Measurements from ENCODE around the gene ACACA. TPM values are rescaled to one million over a fixed set of nuclear protein-coding genes. Genes with fewer than 3 reads are reported as not detected.

The ACACA gene
- total and polyA plus RNA-seq, 2 donors from 2014 or later: 13.8 to 34.9 TPM

- H3K9ac ChIP-seq (ENCODE audit: low read length in 3 of 3): no peak overlapping the region
- intact Hi-C loops (cut with DNase I): no loop called here
- peaks cover 0 to 4% (median 0%) of the 10 kb centered on the region in 3 donors for H3K36me3 ChIP-seq (ENCODE audit: control insufficient read depth in 2 of 3, insufficient read depth in 3 of 3, low read length in 3 of 3)
- TF ChIP-seq CTCF (IDR thresholded peaks at IDR 0.05; ENCODE audit: borderline replicate concordance, extremely low read depth, insufficient read depth): no peak
- H3K4me1 ChIP-seq (ENCODE audit: control insufficient read depth in 2 of 3, insufficient read depth in 2 of 3, low read depth in 1 of 3, low read length in 3 of 3): no peaks in the 10 kb centered on the region
- H3K27ac ChIP-seq (ENCODE audit: low read depth in 2 of 2, low read length in 2 of 2): no peak overlapping the region
- H3K9me3 ChIP-seq (ENCODE audit: control insufficient read depth in 2 of 3, insufficient read depth in 1 of 3, low read length in 3 of 3): no peaks in the 10 kb centered on the region
- H3K4me3 ChIP-seq (ENCODE audit: low read length in 3 of 3): no peak overlapping the region
- FAIRE-seq: no peak
- DNase-seq: no peak
- no peaks in the 10 kb centered on the region for H3K27me3 ChIP-seq (ENCODE audit: control insufficient read depth, insufficient read depth, low read length)
These were observed 245.7 kb downstream of the ACACA start for GRCh38 chr17:37160944-37161343.

GRCh38 chr17:37158290-37158689 lies 248.3 kb downstream of the ACACA start:
- no peak overlapping the region for H3K27ac ChIP-seq (ENCODE audit: low read depth in 2 of 2, low read length in 2 of 2)
- no peak overlapping the region for H3K9ac ChIP-seq (ENCODE audit: low read length in 3 of 3)
- H3K4me1 ChIP-seq (ENCODE audit: control insufficient read depth in 2 of 3, insufficient read depth in 2 of 3, low read depth in 1 of 3, low read length in 3 of 3): no peaks in the 10 kb centered on the region
- H3K4me3 ChIP-seq (ENCODE audit: low read length in 3 of 3): no peak overlapping the region
- FAIRE-seq: no peak
- intact Hi-C loops (cut with DNase I): no loop called here
- TF ChIP-seq CTCF (IDR thresholded peaks at IDR 0.05; ENCODE audit: borderline replicate concordance, extremely low read depth, insufficient read depth): no peak
- H3K36me3 ChIP-seq (ENCODE audit: control insufficient read depth in 2 of 3, insufficient read depth in 3 of 3, low read length in 3 of 3): peaks cover 0 to 4% (median 0%) of the 10 kb centered on the region in 3 donors
- H3K27me3 ChIP-seq (ENCODE audit: control insufficient read depth, insufficient read depth, low read length): no peaks in the 10 kb centered on the region
- no peaks in the 10 kb centered on the region for H3K9me3 ChIP-seq (ENCODE audit: control insufficient read depth in 2 of 3, insufficient read depth in 1 of 3, low read length in 3 of 3)
- DNase-seq: no peak

- TF ChIP-seq CTCF (IDR thresholded peaks at IDR 0.05; ENCODE audit: borderline replicate concordance, extremely low read depth, insufficient read depth): no peak
- peaks cover 0 to 2% (median 0%) of the 10 kb centered on the region in 3 donors for H3K36me3 ChIP-seq (ENCODE audit: control insufficient read depth in 2 of 3, insufficient read depth in 3 of 3, low read length in 3 of 3)
These were observed 258.5 kb downstream of the ACACA start for GRCh38 chr17:37148156-37148555.

GRCh38 chr17:37147301-37147812 lies 259.3 kb downstream of the ACACA start:
- Histone ChIP-seq H3K27ac (ENCODE audit: low read depth in 2 of 2, low read length in 2 of 2) (no peak overlapping the region), H3K27me3 (ENCODE audit: control insufficient read depth, insufficient read depth, low read length) (no peaks in the 10 kb centered on the region), H3K9me3 (ENCODE audit: control insufficient read depth in 2 of 3, insufficient read depth in 1 of 3, low read length in 3 of 3) (no peaks in the 10 kb centered on the region), H3K4me1 (ENCODE audit: control insufficient read depth in 2 of 3, insufficient read depth in 2 of 3, low read depth in 1 of 3, low read length in 3 of 3) (no peaks in the 10 kb centered on the region), H3K4me3 (ENCODE audit: low read length in 3 of 3) (no peak overlapping the region), H3K36me3 (ENCODE audit: control insufficient read depth in 2 of 3, insufficient read depth in 3 of 3, low read length in 3 of 3) (peaks cover 0 to 2% (median 0%) of the 10 kb centered on the region in 3 donors), H3K9ac (ENCODE audit: low read length in 3 of 3) (no peak overlapping the region)
- intact Hi-C loops (cut with DNase I): no loop called here
- TF ChIP-seq CTCF (IDR thresholded peaks at IDR 0.05; ENCODE audit: borderline replicate concordance, extremely low read depth, insufficient read depth): no peak
- no peak for DNase-seq
- no peak for FAIRE-seq

More at GRCh38 chr17:37148156-37148555, 258.5 kb downstream of the ACACA start:
- Histone ChIP-seq H3K27ac (ENCODE audit: low read depth in 2 of 2, low read length in 2 of 2) (no peak overlapping the region), H3K4me3 (ENCODE audit: low read length in 3 of 3) (no peak overlapping the region), H3K27me3 (ENCODE audit: control insufficient read depth, insufficient read depth, low read length) (no peaks in the 10 kb centered on the region), H3K9ac (ENCODE audit: low read length in 3 of 3) (no peak overlapping the region), H3K9me3 (ENCODE audit: control insufficient read depth in 2 of 3, insufficient read depth in 1 of 3, low read length in 3 of 3) (no peaks in the 10 kb centered on the region), H3K4me1 (ENCODE audit: control insufficient read depth in 2 of 3, insufficient read depth in 2 of 3, low read depth in 1 of 3, low read length in 3 of 3) (no peaks in the 10 kb centered on the region)
- DNase-seq (no peak), FAIRE-seq (no peak)
- intact Hi-C loops (cut with DNase I): no loop called here

Data from kidney (tissue), 14 donors.